SJCRH30 (cell line): ENCODE results near the gene TCL1B. TPM values are rescaled to one million over a fixed set of nuclear protein-coding genes. Genes with fewer than 3 reads are reported as not detected.
"Not testable (repeated sequence)": the region's sequence is repeated elsewhere in the genome, so short reads cannot be mapped to it uniquely, and the experiment has no call there.

Source experiments
- DNase-seq, 2 experiments: peaks; one replicate each; pipeline ENCODE4 v3.0.0-alpha.2; 2015 to 2020
- H3K27ac ChIP-seq: fragments of 250-450 bp; sonication (Bioruptor Pico); 2 replicates; pipeline ENCODE4 v1.5.1; 2020; ENCODE audit warnings: mild to moderate bottlenecking, moderate library complexity
- H3K27me3 ChIP-seq: fragments of 250-450 bp; sonication (Bioruptor Pico); 2 replicates; pipeline ENCODE4 v1.5.1; 2020; ENCODE audit warnings: mild to moderate bottlenecking, moderate library complexity
- H3K36me3 ChIP-seq: fragments of 250-450 bp; sonication (Bioruptor Pico); 2 replicates; pipeline ENCODE4 v1.5.1; 2020; ENCODE audit warnings: mild to moderate bottlenecking, moderate library complexity
- H3K4me1 ChIP-seq: fragments of 250-450 bp; sonication (Bioruptor Pico); 2 replicates; pipeline ENCODE4 v1.5.1; 2020; ENCODE audit warnings: mild to moderate bottlenecking, moderate library complexity
- H3K4me3 ChIP-seq: fragments of 250-450 bp; sonication (Bioruptor Pico); 2 replicates; pipeline ENCODE4 v1.5.1; 2020; ENCODE audit warnings: mild to moderate bottlenecking, moderate library complexity
- H3K9me3 ChIP-seq: fragments of 250-450 bp; sonication (Bioruptor Pico); replicated peaks from 2 replicates; pipeline ENCODE4 v1.5.1; 2020; ENCODE audit warnings: mild to moderate bottlenecking, moderate library complexity
- total RNA-seq: library from RNA; depleted of rRNA; stranded (reverse); fragments of >200 nt; shearing (Covaris generic); gene quantifications from 2 replicates; pipeline ENCODE4 v1.2.3, GENCODE V29; 2014

The TCL1B gene
- total RNA-seq, 1 experiment from 2014 or later = not detected

DNA sequence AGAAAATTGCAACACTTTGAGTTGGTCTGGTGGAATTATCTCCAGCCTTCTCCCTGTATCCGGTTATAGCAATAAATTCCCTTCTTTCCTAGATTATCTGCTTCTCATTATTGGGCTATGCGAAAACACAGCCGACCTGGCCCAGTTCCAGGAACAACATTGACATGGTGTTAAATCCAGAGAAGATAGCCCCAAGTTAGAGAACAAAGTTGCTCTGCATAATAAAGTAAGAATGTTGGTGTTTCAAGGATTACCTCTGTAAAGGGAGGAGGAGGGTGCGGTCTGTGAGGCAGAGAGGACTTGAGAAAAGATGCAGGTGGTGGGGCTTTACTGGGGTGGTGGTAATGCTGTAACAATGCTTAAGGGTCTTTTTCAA is 15.6 kb downstream of the TCL1B start:
- H3K27ac ChIP-seq = no peak overlapping the region
- H3K27me3 ChIP-seq = 0 out of 2 replicates have a peak, but pooled peaks cover 7% of the 10 kb centered on the region
- no peak overlapping the region for H3K4me3 ChIP-seq
- no peaks in the 10 kb centered on the region for H3K4me1 ChIP-seq
- no peaks in the 10 kb centered on the region for H3K36me3 ChIP-seq
- DNase-seq = no peak
- no peaks in the 10 kb centered on the region for H3K9me3 ChIP-seq

DNA sequence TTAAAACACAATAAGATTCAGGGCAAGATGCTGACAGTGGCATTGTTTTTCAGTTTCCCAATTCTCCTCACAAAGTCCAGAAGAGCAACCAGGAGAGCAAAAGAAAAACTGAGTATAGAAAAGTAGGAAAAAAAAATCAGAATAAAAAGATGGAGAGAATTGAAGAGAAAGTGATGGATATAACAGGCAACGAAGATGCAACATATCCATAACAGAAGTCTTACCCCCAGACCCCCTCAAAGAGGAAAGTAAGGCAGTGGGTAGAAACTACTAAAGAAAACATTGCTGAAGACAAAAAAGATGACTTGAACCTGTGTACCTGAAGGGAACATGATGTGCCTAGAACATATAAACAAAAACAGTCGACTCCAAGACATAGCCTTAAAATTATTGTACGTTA is 17.1 kb downstream of the TCL1B start:
- H3K36me3 ChIP-seq = no peaks in the 10 kb centered on the region
- 0 out of 2 replicates have a peak, but pooled peaks cover 7% of the 10 kb centered on the region for H3K27me3 ChIP-seq
- no peak overlapping the region for H3K4me3 ChIP-seq
- no peaks in the 10 kb centered on the region for H3K9me3 ChIP-seq
- DNase-seq = no peak
- H3K27ac ChIP-seq = no peak overlapping the region
- no peaks in the 10 kb centered on the region for H3K4me1 ChIP-seq

GRCh38 chr14:95703805-95704204 is 17.6 kb downstream of the TCL1B start:
- H3K4me3 ChIP-seq = no peak overlapping the region
- H3K27me3 ChIP-seq = 0 out of 2 replicates have a peak, but pooled peaks cover 7% of the 10 kb centered on the region
- no peak overlapping the region for H3K27ac ChIP-seq
- no peaks in the 10 kb centered on the region for H3K9me3 ChIP-seq
- no peaks in the 10 kb centered on the region for H3K4me1 ChIP-seq
- DNase-seq = no peak
- H3K36me3 ChIP-seq = no peaks in the 10 kb centered on the region

DNA sequence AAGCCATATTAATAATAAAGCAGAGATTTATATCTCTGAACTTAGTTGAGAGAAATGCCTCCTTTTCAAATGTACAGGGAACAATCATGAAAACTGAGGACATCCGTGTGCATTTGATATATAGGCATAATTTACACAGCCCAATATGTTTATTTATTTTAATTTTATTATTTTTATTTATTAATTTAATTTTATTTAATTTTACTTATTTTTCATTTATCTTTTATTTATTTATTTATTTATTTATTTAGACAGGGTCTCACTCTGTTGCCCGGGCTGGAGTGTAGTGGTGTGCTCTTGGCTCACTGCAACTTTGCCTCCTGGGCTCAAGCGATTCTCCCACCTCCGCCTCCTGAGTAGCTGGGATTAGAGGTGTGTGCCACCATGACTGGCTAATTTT is 19.3 kb downstream of the TCL1B start:
- no peaks in the 10 kb centered on the region for H3K4me1 ChIP-seq
- no peak for DNase-seq
- H3K4me3 ChIP-seq = no peak overlapping the region
- no peaks in the 10 kb centered on the region for H3K36me3 ChIP-seq
- no peak overlapping the region for H3K27ac ChIP-seq
- no peaks in the 10 kb centered on the region for H3K9me3 ChIP-seq
- H3K27me3 ChIP-seq = 0 out of 2 replicates have a peak, but pooled peaks cover 4% of the 10 kb centered on the region

DNA sequence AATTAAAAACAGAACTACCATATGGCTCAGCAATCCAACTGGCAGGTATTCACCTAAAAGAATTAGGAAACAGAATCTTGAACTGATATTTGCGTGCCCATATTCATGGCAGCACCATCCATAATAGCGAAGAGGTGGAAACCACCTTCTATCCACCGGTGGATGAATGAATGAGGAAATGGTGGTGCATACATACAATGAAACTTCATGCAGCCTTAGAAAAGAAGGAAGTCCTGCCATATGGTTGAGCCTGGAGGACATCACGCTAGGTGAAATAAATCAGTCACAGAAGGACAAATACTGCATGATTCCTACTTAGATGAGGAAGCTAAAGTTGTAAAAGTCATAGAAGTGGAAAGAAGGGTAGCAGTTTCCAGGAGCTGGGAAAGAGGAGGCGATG is 21.1 kb downstream of the TCL1B start:
- H3K4me3 ChIP-seq = no peak overlapping the region

DNA sequence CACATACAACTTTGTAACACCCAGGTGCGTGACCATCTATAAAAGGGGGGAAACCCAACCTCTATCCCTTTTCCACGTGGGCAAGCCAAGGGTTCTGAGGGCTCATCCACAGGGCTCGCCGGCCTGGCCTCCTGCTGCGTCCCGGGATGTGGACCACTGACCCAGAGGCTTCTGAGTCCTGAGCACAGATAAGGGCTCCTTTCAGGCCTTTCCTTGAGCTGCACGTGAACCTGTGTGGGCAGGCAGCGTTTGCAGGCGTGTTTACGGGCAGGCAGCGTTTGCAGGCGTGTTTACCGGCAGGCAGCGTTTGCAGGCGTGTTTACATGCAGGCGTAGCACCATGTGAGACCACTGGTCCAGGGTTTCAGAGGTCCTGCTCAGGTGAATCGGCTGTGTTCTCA is 23.9 kb downstream of the TCL1B start:
- Histone ChIP-seq H3K9me3 (no peaks in the 10 kb centered on the region), H3K4me3 (no peak overlapping the region), H3K27me3 (0 out of 2 replicates have a peak, but pooled peaks cover 1% of the 10 kb centered on the region), H3K27ac (no peak overlapping the region), H3K4me1 (no peaks in the 10 kb centered on the region), H3K36me3 (no peaks in the 10 kb centered on the region)
- no peak for DNase-seq

More for the DNA sequence above, 21.1 kb downstream of the TCL1B start:
- no peaks in the 10 kb centered on the region for H3K36me3 ChIP-seq
- H3K27me3 ChIP-seq = 0 out of 2 replicates have a peak, but pooled peaks cover 4% of the 10 kb centered on the region
- H3K9me3 ChIP-seq = no peaks in the 10 kb centered on the region
- H3K4me1 ChIP-seq = no peaks in the 10 kb centered on the region
- no peak overlapping the region for H3K27ac ChIP-seq
- no peak for DNase-seq

GRCh38 chr14:95711476-95712176 is 25.4 kb downstream of the TCL1B start:
- DNase-seq = peak in 1 of 2 experiments; percentile 16
- H3K36me3 ChIP-seq = no peaks in the 10 kb centered on the region
- no peak overlapping the region for H3K4me3 ChIP-seq
- no peaks in the 10 kb centered on the region for H3K4me1 ChIP-seq
- H3K9me3 ChIP-seq = no peaks in the 10 kb centered on the region
- H3K27me3 ChIP-seq = no peaks in the 10 kb centered on the region
- H3K27ac ChIP-seq = no peak overlapping the region

DNA sequence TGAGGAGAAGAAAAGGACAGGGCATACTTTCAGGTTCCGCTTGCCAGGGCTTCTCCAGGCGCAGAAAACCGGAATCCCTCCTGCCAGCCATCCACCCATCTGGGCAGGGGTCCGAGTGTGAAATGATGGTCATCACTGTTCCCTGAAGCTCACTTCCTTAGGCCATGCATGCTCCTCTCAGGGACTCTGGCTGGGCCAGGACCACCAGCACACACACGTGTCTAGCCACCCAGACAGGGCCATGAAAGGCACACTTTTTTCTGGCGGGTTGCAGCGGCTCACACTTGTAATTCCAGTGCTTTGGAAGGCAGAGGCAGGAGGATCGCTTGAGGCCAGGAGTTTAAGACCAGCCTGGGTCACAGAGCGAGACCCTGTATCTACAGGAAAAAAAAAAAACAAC is 26.2 kb downstream of the TCL1B start:
- DNase-seq = no peak
- Histone ChIP-seq H3K4me3 (no peak overlapping the region), H3K9me3 (no peaks in the 10 kb centered on the region), H3K36me3 (no peaks in the 10 kb centered on the region), H3K27me3 (no peaks in the 10 kb centered on the region), H3K4me1 (no peaks in the 10 kb centered on the region), H3K27ac (no peak overlapping the region)

DNA sequence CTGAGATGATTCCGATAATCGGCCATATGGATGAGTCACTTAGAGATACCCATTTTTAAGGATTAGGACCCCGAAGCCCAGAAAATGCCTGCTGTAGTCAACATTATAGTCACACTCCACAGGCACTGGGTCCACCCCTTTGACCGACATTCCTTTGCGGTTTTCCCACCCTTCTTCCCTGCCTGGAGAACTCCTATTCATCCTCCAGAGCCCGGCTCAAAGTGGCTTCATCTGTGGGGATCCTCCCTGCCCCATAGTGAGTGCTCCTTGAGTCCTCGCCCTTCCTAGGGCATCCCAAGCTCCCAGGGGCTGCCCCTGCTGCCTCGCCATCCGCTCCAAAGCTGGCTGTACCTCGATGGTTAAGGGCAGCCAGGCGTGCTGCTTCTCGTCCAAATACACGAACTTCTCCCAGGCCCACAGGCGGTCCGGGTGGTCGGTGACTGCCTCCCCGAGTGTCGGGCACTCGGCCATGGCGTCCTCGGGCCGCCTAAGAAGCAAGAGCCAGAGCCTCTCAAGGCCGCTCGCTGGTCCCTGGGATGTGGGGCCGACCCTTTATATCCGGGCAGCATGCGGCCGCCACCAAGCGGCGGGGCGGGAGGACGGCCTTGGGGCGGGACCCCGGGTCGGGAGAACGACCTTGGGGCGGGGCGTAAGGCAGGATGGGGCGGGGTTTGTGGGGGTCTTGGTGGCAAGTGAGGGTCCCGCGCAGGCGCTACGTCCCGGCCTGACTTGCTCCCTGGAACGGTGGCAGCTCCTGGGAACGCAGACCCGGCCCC is 27.6 kb downstream of the TCL1B start, which contains the start of gene TCL1A:
TCL1A (minus strand) TSS at position 530 of the 776 bp plus-strand sequence; CDS start at position 471, 59 bp downstream.
- Histone ChIP-seq H3K27ac (no peak within 1 kb of the TSS), H3K4me1 (no peaks in the 10 kb centered on the region), H3K9me3 (no peaks in the 10 kb centered on the region), H3K4me3 (no peak within 1 kb of the TSS), H3K36me3 (no peaks in the 10 kb centered on the region), H3K27me3 (no peaks in the 10 kb centered on the region)
- no peak for DNase-seq

DNA sequence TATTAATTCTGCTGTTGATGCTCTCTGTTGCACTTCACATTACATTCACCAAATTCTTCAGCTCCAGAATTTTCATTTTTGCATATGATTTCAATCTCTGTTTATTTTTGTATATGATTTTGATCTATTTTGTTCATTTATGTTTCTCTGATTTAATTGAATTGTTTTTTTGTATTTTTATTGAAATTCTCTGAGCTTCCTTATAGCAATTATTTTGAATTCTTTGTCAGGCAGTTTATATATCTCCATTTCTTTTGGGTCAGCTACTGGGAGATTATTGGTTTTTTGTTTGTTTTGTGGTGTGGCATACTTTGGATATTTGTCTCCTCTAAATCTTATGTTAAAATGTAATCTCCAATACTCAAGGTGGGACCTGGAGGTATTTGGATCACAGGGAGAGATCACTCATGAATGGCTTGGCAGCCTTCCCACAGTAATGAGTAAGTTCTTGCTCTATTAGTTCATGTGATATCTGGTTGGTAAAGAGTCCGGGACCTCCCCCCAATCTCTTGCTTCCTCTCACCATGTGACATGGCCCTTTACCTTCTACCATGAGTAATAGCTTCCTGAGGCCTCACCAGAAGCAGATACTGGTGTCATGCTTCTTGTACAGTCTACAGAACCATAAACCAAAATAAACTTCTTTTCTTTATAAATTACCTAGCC is 36.4 kb downstream of the TCL1B start:
- no peak overlapping the region for H3K27ac ChIP-seq
- no peaks in the 10 kb centered on the region for H3K9me3 ChIP-seq
- H3K36me3 ChIP-seq = no peaks in the 10 kb centered on the region
- DNase-seq = no peak
- no peaks in the 10 kb centered on the region for H3K27me3 ChIP-seq
- H3K4me3 ChIP-seq = no peak overlapping the region
- no peaks in the 10 kb centered on the region for H3K4me1 ChIP-seq

GRCh38 chr14:95725685-95726336 is 39.6 kb downstream of the TCL1B start:
- Histone ChIP-seq H3K9me3 (no peaks in the 10 kb centered on the region), H3K4me3 (no peak overlapping the region), H3K36me3 (no peaks in the 10 kb centered on the region), H3K27ac (no peak overlapping the region), H3K4me1 (no peaks in the 10 kb centered on the region), H3K27me3 (0 out of 2 replicates have a peak, but pooled peaks cover 3% of the 10 kb centered on the region)
- DNase-seq = peak in 1 of 2 experiments; percentile 8

DNA sequence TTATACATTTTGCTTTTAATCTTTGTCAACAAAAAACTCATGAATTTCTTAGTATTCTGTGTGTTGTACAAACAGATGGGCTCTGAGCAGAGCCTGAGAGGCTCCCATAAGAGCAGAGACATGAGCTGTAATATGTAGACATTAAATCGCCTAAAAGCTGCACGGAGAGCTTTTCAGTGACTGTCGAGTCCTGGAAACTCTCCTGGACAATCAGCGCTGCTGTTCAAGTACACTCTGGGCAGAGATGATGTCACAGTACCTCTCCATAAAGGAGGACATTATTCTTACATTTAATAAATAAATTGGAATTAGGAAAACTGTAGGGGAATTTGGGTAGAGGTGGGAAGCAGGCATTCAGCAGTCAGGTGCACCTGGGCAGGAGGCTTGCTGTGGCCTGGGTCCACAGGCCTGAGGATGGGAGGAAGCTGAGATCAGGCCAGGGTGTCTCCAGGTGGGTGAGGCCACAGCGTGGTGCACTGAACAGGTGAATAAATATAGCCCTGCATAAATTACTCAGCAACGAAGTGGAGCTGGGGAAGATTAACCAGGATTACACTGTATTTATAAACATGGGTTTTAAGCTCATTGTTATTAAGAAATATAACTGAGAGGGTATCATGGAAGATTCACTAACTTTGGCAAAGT is 41.0 kb downstream of the TCL1B start:
- Histone ChIP-seq H3K36me3 (no peaks in the 10 kb centered on the region), H3K27ac (no peak overlapping the region), H3K4me1 (no peaks in the 10 kb centered on the region), H3K4me3 (no peak overlapping the region), H3K27me3 (0 out of 2 replicates have a peak, but pooled peaks cover 3% of the 10 kb centered on the region), H3K9me3 (no peaks in the 10 kb centered on the region)
- DNase-seq = no peak

- not testable (repeated sequence) for H3K27ac ChIP-seq, H3K4me1 ChIP-seq, H3K4me3 ChIP-seq, DNase-seq, H3K36me3 ChIP-seq, H3K9me3 ChIP-seq, H3K27me3 ChIP-seq
These were observed 43.3 kb downstream of the TCL1B start for GRCh38 chr14:95729402-95730028.

- H3K4me1 ChIP-seq = no peaks in the 10 kb centered on the region
- 0 out of 2 replicates have a peak, but pooled peaks cover 3% of the 10 kb centered on the region for H3K27me3 ChIP-seq
- no peak for DNase-seq
- H3K9me3 ChIP-seq = no peaks in the 10 kb centered on the region
- H3K27ac ChIP-seq = no peak overlapping the region
- no peaks in the 10 kb centered on the region for H3K36me3 ChIP-seq
- no peak overlapping the region for H3K4me3 ChIP-seq
These were observed 43.9 kb downstream of the TCL1B start for GRCh38 chr14:95730126-95730525.
